Measurements from ENCODE around the gene ATP6V1B1. TPM values are rescaled to one million over a fixed set of nuclear protein-coding genes. Genes with fewer than 3 reads are reported as not detected.

Gene ATP6V1B1
- total and polyA plus RNA-seq, 2 of the 13 experiments (the other 11 are each of a cell fraction or from before 2014, with no cell fraction given): 0.58 to 1.6 TPM

DNA sequence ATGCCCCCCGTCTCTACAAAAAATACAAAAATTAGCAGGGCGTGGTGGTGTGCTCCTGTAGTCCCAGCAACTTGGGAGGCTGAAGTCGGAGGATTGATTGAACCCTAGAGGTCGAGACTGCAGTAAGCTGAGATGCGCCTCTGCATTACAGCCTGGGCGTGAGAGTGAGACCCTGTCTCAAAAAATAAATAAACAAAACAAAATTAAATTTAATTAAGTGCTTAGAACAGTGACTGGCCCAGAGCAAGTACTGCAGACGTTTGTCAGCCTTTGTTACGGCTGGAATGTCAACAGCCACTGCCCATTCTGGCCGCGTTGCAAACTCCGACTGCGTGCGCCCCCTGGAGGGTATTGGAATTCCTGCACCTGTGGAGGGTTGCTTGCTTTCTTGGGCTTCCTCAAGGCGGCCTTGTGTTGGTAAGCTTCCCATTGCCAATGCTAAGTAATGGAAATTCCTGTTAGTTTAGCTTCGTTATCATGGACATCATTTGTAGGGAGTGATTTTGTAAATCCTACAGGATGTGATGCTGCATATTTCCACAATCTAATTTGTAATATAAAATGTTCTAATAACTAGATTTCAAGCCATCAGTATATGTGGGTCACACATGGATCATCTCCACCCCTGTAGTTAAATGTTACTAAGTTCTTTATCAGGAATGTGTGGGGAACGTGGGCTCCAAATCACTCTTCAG, 15.9 kb upstream of the ATP6V1B1 start (continued):
- TF ChIP-seq, protein P1, sequence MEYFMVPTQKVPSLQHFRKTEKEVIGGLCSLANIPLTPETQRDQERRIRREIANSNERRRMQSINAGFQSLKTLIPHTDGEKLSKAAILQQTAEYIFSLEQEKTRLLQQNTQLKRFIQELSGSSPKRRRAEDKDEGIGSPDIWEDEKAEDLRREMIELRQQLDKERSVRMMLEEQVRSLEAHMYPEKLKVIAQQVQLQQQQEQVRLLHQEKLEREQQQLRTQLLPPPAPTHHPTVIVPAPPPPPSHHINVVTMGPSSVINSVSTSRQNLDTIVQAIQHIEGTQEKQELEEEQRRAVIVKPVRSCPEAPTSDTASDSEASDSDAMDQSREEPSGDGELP (IDR thresholded peaks at IDR 0.05; ENCODE audit: borderline replicate concordance, low read depth): peak; percentile 7; the same call in 1 of the 2 replicates
- TF ChIP-seq, protein P2, sequence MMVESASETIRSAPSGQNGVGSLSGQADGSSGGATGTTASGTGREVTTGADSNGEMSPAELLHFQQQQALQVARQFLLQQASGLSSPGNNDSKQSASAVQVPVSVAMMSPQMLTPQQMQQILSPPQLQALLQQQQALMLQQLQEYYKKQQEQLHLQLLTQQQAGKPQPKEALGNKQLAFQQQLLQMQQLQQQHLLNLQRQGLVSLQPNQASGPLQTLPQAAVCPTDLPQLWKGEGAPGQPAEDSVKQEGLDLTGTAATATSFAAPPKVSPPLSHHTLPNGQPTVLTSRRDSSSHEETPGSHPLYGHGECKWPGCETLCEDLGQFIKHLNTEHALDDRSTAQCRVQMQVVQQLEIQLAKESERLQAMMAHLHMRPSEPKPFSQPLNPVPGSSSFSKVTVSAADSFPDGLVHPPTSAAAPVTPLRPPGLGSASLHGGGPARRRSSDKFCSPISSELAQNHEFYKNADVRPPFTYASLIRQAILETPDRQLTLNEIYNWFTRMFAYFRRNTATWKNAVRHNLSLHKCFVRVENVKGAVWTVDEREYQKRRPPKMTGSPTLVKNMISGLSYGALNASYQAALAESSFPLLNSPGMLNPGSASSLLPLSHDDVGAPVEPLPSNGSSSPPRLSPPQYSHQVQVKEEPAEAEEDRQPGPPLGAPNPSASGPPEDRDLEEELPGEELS (CRISPR knock-in tag; IDR thresholded peaks at IDR 0.05): no peak
- TF ChIP-seq SOX5 (CRISPR knock-in tag; IDR thresholded peaks at IDR 0.05; ENCODE audit: borderline replicate concordance): peak; percentile 57
- TF ChIP-seq, protein P3, sequence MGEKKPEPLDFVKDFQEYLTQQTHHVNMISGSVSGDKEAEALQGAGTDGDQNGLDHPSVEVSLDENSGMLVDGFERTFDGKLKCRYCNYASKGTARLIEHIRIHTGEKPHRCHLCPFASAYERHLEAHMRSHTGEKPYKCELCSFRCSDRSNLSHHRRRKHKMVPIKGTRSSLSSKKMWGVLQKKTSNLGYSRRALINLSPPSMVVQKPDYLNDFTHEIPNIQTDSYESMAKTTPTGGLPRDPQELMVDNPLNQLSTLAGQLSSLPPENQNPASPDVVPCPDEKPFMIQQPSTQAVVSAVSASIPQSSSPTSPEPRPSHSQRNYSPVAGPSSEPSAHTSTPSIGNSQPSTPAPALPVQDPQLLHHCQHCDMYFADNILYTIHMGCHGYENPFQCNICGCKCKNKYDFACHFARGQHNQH (CRISPR knock-in tag; IDR thresholded peaks at IDR 0.05): peak; percentile 81; the same call in 1 of the 2 replicates
- TF ChIP-seq SALL1 (CRISPR knock-in tag; IDR thresholded peaks at IDR 0.05): peak; percentile 58
- TF ChIP-seq, protein P4, sequence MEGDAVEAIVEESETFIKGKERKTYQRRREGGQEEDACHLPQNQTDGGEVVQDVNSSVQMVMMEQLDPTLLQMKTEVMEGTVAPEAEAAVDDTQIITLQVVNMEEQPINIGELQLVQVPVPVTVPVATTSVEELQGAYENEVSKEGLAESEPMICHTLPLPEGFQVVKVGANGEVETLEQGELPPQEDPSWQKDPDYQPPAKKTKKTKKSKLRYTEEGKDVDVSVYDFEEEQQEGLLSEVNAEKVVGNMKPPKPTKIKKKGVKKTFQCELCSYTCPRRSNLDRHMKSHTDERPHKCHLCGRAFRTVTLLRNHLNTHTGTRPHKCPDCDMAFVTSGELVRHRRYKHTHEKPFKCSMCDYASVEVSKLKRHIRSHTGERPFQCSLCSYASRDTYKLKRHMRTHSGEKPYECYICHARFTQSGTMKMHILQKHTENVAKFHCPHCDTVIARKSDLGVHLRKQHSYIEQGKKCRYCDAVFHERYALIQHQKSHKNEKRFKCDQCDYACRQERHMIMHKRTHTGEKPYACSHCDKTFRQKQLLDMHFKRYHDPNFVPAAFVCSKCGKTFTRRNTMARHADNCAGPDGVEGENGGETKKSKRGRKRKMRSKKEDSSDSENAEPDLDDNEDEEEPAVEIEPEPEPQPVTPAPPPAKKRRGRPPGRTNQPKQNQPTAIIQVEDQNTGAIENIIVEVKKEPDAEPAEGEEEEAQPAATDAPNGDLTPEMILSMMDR (CRISPR knock-in tag; IDR thresholded peaks at IDR 0.05): peak; percentile 97
- TF ChIP-seq ZMYM3 (CRISPR knock-in tag; IDR thresholded peaks at IDR 0.05): peak; percentile 68
- TF ChIP-seq ERF (CRISPR knock-in tag; IDR thresholded peaks at IDR 0.05): peak; percentile 77
- TF ChIP-seq, protein P5, sequence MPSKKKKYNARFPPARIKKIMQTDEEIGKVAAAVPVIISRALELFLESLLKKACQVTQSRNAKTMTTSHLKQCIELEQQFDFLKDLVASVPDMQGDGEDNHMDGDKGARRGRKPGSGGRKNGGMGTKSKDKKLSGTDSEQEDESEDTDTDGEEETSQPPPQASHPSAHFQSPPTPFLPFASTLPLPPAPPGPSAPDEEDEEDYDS (CRISPR knock-in tag; IDR thresholded peaks at IDR 0.05): peak; percentile 49; the same call in 1 of the 2 replicates
- peak; percentile 47; the same call in 1 of the 2 replicates for TF ChIP-seq ZNF7 (CRISPR knock-in tag; IDR thresholded peaks at IDR 0.05)
- TF ChIP-seq PPARG (CRISPR knock-in tag; conservative IDR thresholded peaks at IDR 0.05): peak; percentile 27; the same call in 1 of the 2 replicates
- peak; percentile 98 for TF ChIP-seq FOXA3 (CRISPR knock-in tag; IDR thresholded peaks at IDR 0.05)
- peak; percentile 47 for TF ChIP-seq SKI (IDR thresholded peaks at IDR 0.05; ENCODE audit: partially characterized antibody)
- no peak for TF ChIP-seq ZNF207 (IDR thresholded peaks at IDR 0.05; ENCODE audit: borderline replicate concordance)
- TF ChIP-seq, protein P6, sequence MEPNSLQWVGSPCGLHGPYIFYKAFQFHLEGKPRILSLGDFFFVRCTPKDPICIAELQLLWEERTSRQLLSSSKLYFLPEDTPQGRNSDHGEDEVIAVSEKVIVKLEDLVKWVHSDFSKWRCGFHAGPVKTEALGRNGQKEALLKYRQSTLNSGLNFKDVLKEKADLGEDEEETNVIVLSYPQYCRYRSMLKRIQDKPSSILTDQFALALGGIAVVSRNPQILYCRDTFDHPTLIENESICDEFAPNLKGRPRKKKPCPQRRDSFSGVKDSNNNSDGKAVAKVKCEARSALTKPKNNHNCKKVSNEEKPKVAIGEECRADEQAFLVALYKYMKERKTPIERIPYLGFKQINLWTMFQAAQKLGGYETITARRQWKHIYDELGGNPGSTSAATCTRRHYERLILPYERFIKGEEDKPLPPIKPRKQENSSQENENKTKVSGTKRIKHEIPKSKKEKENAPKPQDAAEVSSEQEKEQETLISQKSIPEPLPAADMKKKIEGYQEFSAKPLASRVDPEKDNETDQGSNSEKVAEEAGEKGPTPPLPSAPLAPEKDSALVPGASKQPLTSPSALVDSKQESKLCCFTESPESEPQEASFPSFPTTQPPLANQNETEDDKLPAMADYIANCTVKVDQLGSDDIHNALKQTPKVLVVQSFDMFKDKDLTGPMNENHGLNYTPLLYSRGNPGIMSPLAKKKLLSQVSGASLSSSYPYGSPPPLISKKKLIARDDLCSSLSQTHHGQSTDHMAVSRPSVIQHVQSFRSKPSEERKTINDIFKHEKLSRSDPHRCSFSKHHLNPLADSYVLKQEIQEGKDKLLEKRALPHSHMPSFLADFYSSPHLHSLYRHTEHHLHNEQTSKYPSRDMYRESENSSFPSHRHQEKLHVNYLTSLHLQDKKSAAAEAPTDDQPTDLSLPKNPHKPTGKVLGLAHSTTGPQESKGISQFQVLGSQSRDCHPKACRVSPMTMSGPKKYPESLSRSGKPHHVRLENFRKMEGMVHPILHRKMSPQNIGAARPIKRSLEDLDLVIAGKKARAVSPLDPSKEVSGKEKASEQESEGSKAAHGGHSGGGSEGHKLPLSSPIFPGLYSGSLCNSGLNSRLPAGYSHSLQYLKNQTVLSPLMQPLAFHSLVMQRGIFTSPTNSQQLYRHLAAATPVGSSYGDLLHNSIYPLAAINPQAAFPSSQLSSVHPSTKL (CRISPR knock-in tag; IDR thresholded peaks at IDR 0.05): peak; percentile 64; the same call in 1 of the 2 replicates
- TF ChIP-seq, protein P7, sequence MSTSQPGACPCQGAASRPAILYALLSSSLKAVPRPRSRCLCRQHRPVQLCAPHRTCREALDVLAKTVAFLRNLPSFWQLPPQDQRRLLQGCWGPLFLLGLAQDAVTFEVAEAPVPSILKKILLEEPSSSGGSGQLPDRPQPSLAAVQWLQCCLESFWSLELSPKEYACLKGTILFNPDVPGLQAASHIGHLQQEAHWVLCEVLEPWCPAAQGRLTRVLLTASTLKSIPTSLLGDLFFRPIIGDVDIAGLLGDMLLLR (CRISPR knock-in tag; IDR thresholded peaks at IDR 0.05): no peak
- 0 out of 2 replicates have a peak, but pooled peaks have one; percentile 36 for TF ChIP-seq ZMYM4 (CRISPR knock-in tag; IDR thresholded peaks at IDR 0.05)
- TF ChIP-seq ZNF83 (CRISPR knock-in tag; IDR thresholded peaks at IDR 0.05; ENCODE audit: borderline replicate concordance): no peak

Data from HepG2 (cell line).